Tibial nerve (tissue), 4 donors: ENCODE measurements around the gene MID2. TPM values are rescaled to one million over a fixed set of nuclear protein-coding genes. Genes with fewer than 3 reads are reported as not detected.

ENCODE experiments used
- DNase-seq, 2 donors: peaks; one replicate each; pipeline ENCODE4 v3.0.0-alpha.2; 2019; ENCODE audit warnings: low spot score in 2 of 2
- H3K27ac ChIP-seq, 4 donors: fragments of 200-600 bp; sonication (generic) in 3 of 4; one replicate each; pipeline ENCODE4 v1.5.1; 2017 to 2019; ENCODE audit warnings: mild to moderate bottlenecking in 1 of 4
- H3K27me3 ChIP-seq, 2 donors: fragments of 200-600 bp; sonication (generic) in 1 of 2; one replicate each; pipeline versions ENCODE4 v1.5.1 to v1.6.0; 2017 to 2019
- H3K36me3 ChIP-seq, 3 donors: fragments of 200-600 bp; sonication (generic); one replicate each; pipeline ENCODE4 v1.5.1; 2018 to 2019
- H3K4me1 ChIP-seq, 4 donors: fragments of 200-600 bp; sonication (generic) in 3 of 4; one replicate each; pipeline ENCODE4 v1.5.1; 2017 to 2019
- H3K4me3 ChIP-seq, 4 donors: fragments of 200-600 bp; sonication (generic) in 3 of 4; one replicate each; pipeline ENCODE4 v1.5.1; 2017 to 2019; ENCODE audit warnings: mild to moderate bottlenecking in 1 of 4, moderate library complexity in 1 of 4
- H3K9me3 ChIP-seq, 4 donors: fragments of 200-600 bp; sonication (generic) in 3 of 4; one replicate each; pipeline ENCODE4 v1.5.1; 2017 to 2019
- CTCF ChIP-seq, 5 experiments: fragments of 200-600 bp in 3 of 5; fragments of 450-650 bp in 2 of 5; sonication (generic) in 3 of 5; IDR thresholded peaks; one replicate each; pipeline ENCODE4 v1.5.1; 2016 to 2019; ENCODE audit warnings: antibody characterized with exemption in 5 of 5, mild to moderate bottlenecking in 3 of 5, moderate library complexity in 2 of 5
- EP300 ChIP-seq, 2 donors: sonication (generic); formaldehyde crosslinking; IDR thresholded peaks; one replicate each; pipeline ENCODE4 v1.6.1; 2017; ENCODE audit warnings: antibody characterized with exemption in 2 of 2, mild to moderate bottlenecking in 1 of 2
- POLR2A ChIP-seq, 2 donors: fragments of 450-650 bp; IDR thresholded peaks; one replicate each; pipeline ENCODE4 v1.6.1; 2017; ENCODE audit warnings: antibody characterized with exemption in 2 of 2, mild to moderate bottlenecking in 2 of 2, moderate library complexity in 2 of 2
- WGBS, 2 donors: methylation state at CpG; one replicate each; pipeline ENCODE4 v1.1.5; 2018; 5-methylcytosine and 5-hydroxymethylcytosine counted together
- total RNA-seq, 4 donors: library from RNA; depleted of rRNA; stranded (reverse); fragments of >200 nt; gene quantifications; one replicate each; pipeline ENCODE4 v1.1.0, GENCODE V29; 2016

Gene MID2
- total RNA-seq, 4 donors from 2014 or later: 17.1 to 31.0 (median 20.0) TPM

DNA sequence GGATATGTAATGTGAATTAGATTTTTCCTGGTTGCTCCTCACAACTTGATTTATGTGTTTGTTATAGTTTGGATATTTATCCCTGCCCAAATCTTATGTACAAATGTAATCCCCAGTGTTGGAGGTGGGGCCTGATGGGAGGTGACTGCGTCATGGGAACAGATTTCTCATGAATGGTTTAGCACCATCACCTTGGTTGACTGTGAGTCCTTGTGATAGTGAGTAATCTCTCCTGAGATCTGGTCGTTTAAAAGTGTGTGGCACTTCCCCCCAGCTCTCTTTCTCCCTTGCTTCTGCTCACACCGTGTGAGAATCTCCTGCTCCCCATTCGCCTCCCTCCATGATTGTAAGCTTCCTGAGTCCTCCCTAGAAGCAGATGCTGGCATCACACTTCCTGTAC, 2.2 kb downstream of the MID2 start:
- WGBS, 2 donors: 59 to 74% methylated on average over 4 of the region's 4 CpGs
- no peaks in the 10 kb centered on the region for H3K36me3 ChIP-seq
- peaks cover 0 to 9% (median 0%) of the 10 kb centered on the region in 4 donors for H3K4me1 ChIP-seq
- no peak for DNase-seq
- H3K9me3 ChIP-seq: no peaks in the 10 kb centered on the region
- no peak overlapping the region for H3K4me3 ChIP-seq
- H3K27me3 ChIP-seq: peaks cover 0 to 11% of the 10 kb centered on the region in 2 donors
- H3K27ac ChIP-seq: peak overlapping the region in 3 of 4 donors; percentile 84 to 94 (median 94)
- TF ChIP-seq CTCF (IDR thresholded peaks at IDR 0.05) (no peak), POLR2A (IDR thresholded peaks at IDR 0.05) (no peak), EP300 (IDR thresholded peaks at IDR 0.05) (no peak)

DNA sequence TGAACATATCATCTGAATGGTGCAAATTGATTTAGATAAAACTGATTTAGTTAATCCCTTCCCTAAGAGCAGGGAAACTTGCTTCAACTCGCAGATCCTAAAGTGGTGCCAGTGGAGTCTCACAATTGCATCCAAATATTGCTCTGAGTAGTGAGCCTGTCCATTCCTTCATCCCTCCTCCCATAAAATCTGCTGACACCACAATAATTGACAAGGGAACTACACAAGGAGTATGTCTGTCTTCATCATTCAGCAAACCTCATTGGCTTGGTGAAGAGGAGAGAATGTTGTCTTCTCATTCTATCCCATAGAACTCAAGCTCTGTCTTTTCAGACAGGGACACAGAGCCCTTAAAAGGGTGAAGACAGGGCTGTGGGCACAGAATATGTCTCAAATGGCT, 4.2 kb downstream of the MID2 start:
- no peaks in the 10 kb centered on the region for H3K9me3 ChIP-seq
- no peak overlapping the region for H3K4me3 ChIP-seq
- H3K27ac ChIP-seq: no peak overlapping the region
- WGBS, 2 donors: 79 to 100% methylated on average over 1 of the region's 1 CpG
- no peaks in the 10 kb centered on the region for H3K36me3 ChIP-seq
- no peak for DNase-seq
- no peak for TF ChIP-seq POLR2A (IDR thresholded peaks at IDR 0.05)
- no peak for TF ChIP-seq EP300 (IDR thresholded peaks at IDR 0.05)
- no peak for TF ChIP-seq CTCF (IDR thresholded peaks at IDR 0.05)
- H3K27me3 ChIP-seq: peaks cover 0 to 11% of the 10 kb centered on the region in 2 donors
- peaks cover 0 to 9% (median 0%) of the 10 kb centered on the region in 4 donors for H3K4me1 ChIP-seq

- 74% methylated on average over 7 of the region's 7 CpGs for WGBS, 2 donors
- Histone ChIP-seq H3K4me3 (no peak overlapping the region), H3K4me1 (peaks cover 0 to 9% (median 0%) of the 10 kb centered on the region in 4 donors), H3K36me3 (no peaks in the 10 kb centered on the region), H3K27ac (peak overlapping the region in 1 of 4 donors; percentile 13), H3K27me3 (peaks cover 0 to 11% of the 10 kb centered on the region in 2 donors), H3K9me3 (no peaks in the 10 kb centered on the region)
- no peak for DNase-seq
- no peak for TF ChIP-seq POLR2A (IDR thresholded peaks at IDR 0.05)
- no peak for TF ChIP-seq EP300 (IDR thresholded peaks at IDR 0.05)
- TF ChIP-seq CTCF (IDR thresholded peaks at IDR 0.05): no peak
Measured at GRCh38 chrX:107831071-107831730, 5.5 kb downstream of the MID2 start.

GRCh38 chrX:107834275-107835201, 8.9 kb downstream of the MID2 start:
- H3K27ac ChIP-seq: no peak overlapping the region
- 80 to 89% methylated on average over 3 of the region's 3 CpGs for WGBS, 2 donors
- H3K27me3 ChIP-seq: peaks cover 0 to 5% of the 10 kb centered on the region in 2 donors
- no peaks in the 10 kb centered on the region for H3K9me3 ChIP-seq
- H3K4me1 ChIP-seq: no peaks in the 10 kb centered on the region
- DNase-seq: no peak
- TF ChIP-seq POLR2A (IDR thresholded peaks at IDR 0.05): no peak
- TF ChIP-seq EP300 (IDR thresholded peaks at IDR 0.05): no peak
- TF ChIP-seq CTCF (IDR thresholded peaks at IDR 0.05): no peak
- H3K36me3 ChIP-seq: no peaks in the 10 kb centered on the region
- no peak overlapping the region for H3K4me3 ChIP-seq

DNA sequence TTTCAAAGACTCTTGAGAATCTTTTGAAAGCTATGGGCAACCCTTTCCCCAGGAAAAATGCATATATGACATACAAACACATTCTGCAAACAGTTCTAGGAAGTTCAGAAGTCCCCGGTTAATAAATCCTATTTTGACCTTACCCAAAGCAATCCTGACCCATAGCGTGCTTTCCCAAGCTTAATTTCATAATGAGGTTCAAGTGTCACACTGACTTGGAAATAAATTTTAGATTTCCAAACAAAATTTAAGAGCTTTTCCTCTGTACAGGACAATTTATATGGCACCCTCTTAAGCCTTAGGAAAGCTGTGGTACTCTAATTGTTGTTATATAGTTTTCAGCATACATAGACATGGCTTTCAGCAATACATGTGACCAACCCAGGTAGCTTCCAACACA, 11.3 kb downstream of the MID2 start:
- Histone ChIP-seq H3K9me3 (no peaks in the 10 kb centered on the region), H3K4me3 (no peak overlapping the region), H3K36me3 (peaks cover 0 to 8% (median 0%) of the 10 kb centered on the region in 3 donors), H3K27ac (no peak overlapping the region), H3K4me1 (no peaks in the 10 kb centered on the region), H3K27me3 (peaks cover 0 to 9% of the 10 kb centered on the region in 2 donors)
- WGBS, 2 donors: 51 to 71% methylated on average over 2 of the region's 2 CpGs
- DNase-seq: no peak
- TF ChIP-seq EP300 (IDR thresholded peaks at IDR 0.05) (no peak), CTCF (IDR thresholded peaks at IDR 0.05) (no peak), POLR2A (IDR thresholded peaks at IDR 0.05) (no peak)
